Bronchial epithelial cell (primary cell): ENCODE results near the gene SMARCC2. TPM values are rescaled to one million over a fixed set of nuclear protein-coding genes. Genes with fewer than 3 reads are reported as not detected.

Source experiments
- DNase-seq: peaks from one replicate; pipeline ENCODE4 v3.0.0-alpha.2; 2010; ENCODE audit warnings: low read depth
- FAIRE-seq: peaks from 2 replicates; lab custom pipeline; 2011; peaks lifted over from hg19 to GRCh38; lab: Jason Lieb, UNC
- H3K27me3 ChIP-seq: 2 replicates; pipeline ENCODE4 v1.5.1; 2011; ENCODE audit warnings: low read length; ENCODE audit not compliant: control insufficient read depth, insufficient read depth
- H3K36me3 ChIP-seq: 2 replicates; pipeline ENCODE4 v1.5.1; 2011; ENCODE audit warnings: low read length; ENCODE audit not compliant: control insufficient read depth, insufficient read depth
- H3K4me3 ChIP-seq: 2 replicates; pipeline ENCODE4 v1.5.1; 2011; ENCODE audit warnings: mild to moderate bottlenecking, low read depth, low read length, control low read depth
- CTCF ChIP-seq: IDR thresholded peaks from 2 replicates; pipeline ENCODE4 v1.5.1; 2011; ENCODE audit warnings: mild to moderate bottlenecking, moderate library complexity, low read length, control low read depth, inconsistent platforms; ENCODE audit not compliant: insufficient read depth, severe bottlenecking
- total RNA-seq: library from RNA; depleted of rRNA; stranded (reverse); fragments of >200 nt; gene quantifications from 2 replicates; pipeline ENCODE4 v1.2.1, GENCODE V29; 2014

SMARCC2 gene
- total RNA-seq, 1 donor from 2014 or later = 14.0 TPM

GRCh38 chr12:56141946-56142784, 47.1 kb downstream of the SMARCC2 start:
- no peaks in the 10 kb centered on the region for H3K27me3 ChIP-seq
- DNase-seq = no peak
- no peak overlapping the region for H3K4me3 ChIP-seq
- H3K36me3 ChIP-seq = peaks cover 34% of the 10 kb centered on the region
- TF ChIP-seq CTCF = no peak
- FAIRE-seq = no peak

GRCh38 chr12:56137853-56138571, 51.3 kb downstream of the SMARCC2 start:
- Histone ChIP-seq H3K27me3 (no peaks in the 10 kb centered on the region), H3K36me3 (peaks cover 44% of the 10 kb centered on the region), H3K4me3 (no peak overlapping the region)
- DNase-seq = no peak
- TF ChIP-seq CTCF = no peak
- no peak for FAIRE-seq

GRCh38 chr12:56134897-56135296, 54.4 kb downstream of the SMARCC2 start:
- Histone ChIP-seq H3K27me3 (no peaks in the 10 kb centered on the region), H3K4me3 (no peak overlapping the region), H3K36me3 (peaks cover 48% of the 10 kb centered on the region)
- DNase-seq (no peak), FAIRE-seq (no peak)
- TF ChIP-seq CTCF = no peak

GRCh38 chr12:56130876-56131275, 58.4 kb downstream of the SMARCC2 start:
- DNase-seq = no peak
- no peak for TF ChIP-seq CTCF
- Histone ChIP-seq H3K27me3 (no peaks in the 10 kb centered on the region), H3K4me3 (no peak overlapping the region), H3K36me3 (peaks cover 26% of the 10 kb centered on the region)
- no peak for FAIRE-seq

GRCh38 chr12:56129942-56130495, 59.3 kb downstream of the SMARCC2 start:
- H3K4me3 ChIP-seq = no peak overlapping the region
- no peak for FAIRE-seq
- TF ChIP-seq CTCF = no peak
- DNase-seq = no peak
- H3K36me3 ChIP-seq = peaks cover 26% of the 10 kb centered on the region
- no peaks in the 10 kb centered on the region for H3K27me3 ChIP-seq
